RKO (cell line): ENCODE measurements around the gene ASB1.

Experiments
- DNase-seq: peaks from one replicate; pipeline ENCODE4 v3.0.0-alpha.2; 2016; ENCODE audit warnings: low spot score

ASB1 gene

GRCh38 chr2:238467792-238468191, 41.1 kb downstream of the ASB1 start:
- peak; percentile 43 for DNase-seq

- DNase-seq: no peak
These were observed 42.4 kb downstream of the ASB1 start for GRCh38 chr2:238469155-238469554.

- no peak for DNase-seq
These were observed 46.3 kb downstream of the ASB1 start for GRCh38 chr2:238473014-238473413.

- no peak for DNase-seq
These were observed 46.8 kb downstream of the ASB1 start for GRCh38 chr2:238473523-238473922.

GRCh38 chr2:238475034-238475433, 48.3 kb downstream of the ASB1 start:
- no peak for DNase-seq

GRCh38 chr2:238475566-238475965, 48.8 kb downstream of the ASB1 start:
- no peak for DNase-seq

GRCh38 chr2:238476258-238476657, 49.5 kb downstream of the ASB1 start:
- DNase-seq: no peak

- no peak for DNase-seq
These were observed 51.5 kb downstream of the ASB1 start for GRCh38 chr2:238478216-238478615.

- no peak for DNase-seq
These were observed 53.1 kb downstream of the ASB1 start for GRCh38 chr2:238479847-238480246.

GRCh38 chr2:238483021-238483420, 56.3 kb downstream of the ASB1 start:
- DNase-seq: no peak

- no peak for DNase-seq
These were observed 56.9 kb downstream of the ASB1 start for GRCh38 chr2:238483656-238484055.

- DNase-seq: no peak
These were observed 58.1 kb downstream of the ASB1 start for GRCh38 chr2:238484522-238485452.

- DNase-seq: no peak
These were observed 59.6 kb downstream of the ASB1 start for GRCh38 chr2:238486123-238486848.

GRCh38 chr2:238487134-238487533, 60.4 kb downstream of the ASB1 start:
- no peak for DNase-seq

GRCh38 chr2:238487652-238488346, 61.1 kb downstream of the ASB1 start:
- DNase-seq: no peak

GRCh38 chr2:238488347-238488826, 61.7 kb downstream of the ASB1 start:
- DNase-seq: no peak

GRCh38 chr2:238489431-238489830, 62.7 kb downstream of the ASB1 start:
- no peak for DNase-seq

GRCh38 chr2:238489896-238490295, 63.2 kb downstream of the ASB1 start:
- no peak for DNase-seq

- no peak for DNase-seq
These were observed 66.1 kb downstream of the ASB1 start for GRCh38 chr2:238492840-238493239.

GRCh38 chr2:238493411-238493810, 66.7 kb downstream of the ASB1 start:
- no peak for DNase-seq

- DNase-seq: no peak
These were observed 67.3 kb downstream of the ASB1 start for GRCh38 chr2:238493880-238494572.

- no peak for DNase-seq
These were observed 67.8 kb downstream of the ASB1 start for GRCh38 chr2:238494573-238494961.
